SIG-M5 treated with dmso at 0.1 percent for 504 hours (cell line): ENCODE measurements around the gene PROK2.

Experiments
- DNase-seq: peaks from one replicate; lab custom pipeline; 2025; ENCODE audit not compliant: unreplicated experiment; lab: John Stamatoyannopoulos, UW

The PROK2 gene

GRCh38 chr3:71787851-71788405, 3.0 kb upstream of the PROK2 start:
- no peak for DNase-seq

DNA sequence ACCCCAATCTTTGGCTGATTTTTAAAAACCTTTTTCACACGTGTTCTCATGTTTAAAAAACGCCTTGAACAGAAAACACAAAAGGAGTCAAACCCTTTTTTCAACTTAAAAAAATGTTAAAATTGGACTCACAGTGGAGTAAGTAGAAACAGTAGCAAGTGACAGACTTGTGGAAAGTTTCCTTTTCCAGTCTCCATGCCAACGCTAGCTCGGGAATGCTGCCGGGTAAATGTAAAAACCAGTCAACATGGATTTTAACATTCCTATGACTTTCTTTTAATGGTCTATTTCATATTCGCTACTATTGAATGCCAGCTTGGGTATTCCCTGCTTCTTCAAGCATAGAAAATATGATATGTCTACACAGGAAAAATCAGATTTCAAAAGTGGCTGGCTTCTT, 1.6 kb upstream of the PROK2 start:
- DNase-seq, result no peak

DNA sequence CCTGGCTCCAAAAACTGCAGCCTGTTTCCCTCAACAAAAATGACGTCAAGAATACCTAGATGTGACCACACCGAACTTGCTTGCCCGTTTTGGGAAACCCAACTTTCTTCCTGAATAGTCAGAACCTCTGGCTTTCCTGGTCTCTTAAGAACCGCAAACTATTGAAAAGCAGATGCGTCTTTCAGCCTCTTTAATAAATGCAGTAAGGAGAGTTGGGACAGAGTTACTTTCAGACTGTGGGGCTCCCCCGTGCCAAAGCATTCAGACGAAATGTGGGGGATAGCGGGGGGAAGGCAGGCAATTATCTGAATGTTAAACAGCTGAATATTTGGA, 1.2 kb upstream of the PROK2 start:
- no peak for DNase-seq

GRCh38 chr3:71785532-71786216, 726 bp upstream of the PROK2 start:
- DNase-seq, result no peak

DNA sequence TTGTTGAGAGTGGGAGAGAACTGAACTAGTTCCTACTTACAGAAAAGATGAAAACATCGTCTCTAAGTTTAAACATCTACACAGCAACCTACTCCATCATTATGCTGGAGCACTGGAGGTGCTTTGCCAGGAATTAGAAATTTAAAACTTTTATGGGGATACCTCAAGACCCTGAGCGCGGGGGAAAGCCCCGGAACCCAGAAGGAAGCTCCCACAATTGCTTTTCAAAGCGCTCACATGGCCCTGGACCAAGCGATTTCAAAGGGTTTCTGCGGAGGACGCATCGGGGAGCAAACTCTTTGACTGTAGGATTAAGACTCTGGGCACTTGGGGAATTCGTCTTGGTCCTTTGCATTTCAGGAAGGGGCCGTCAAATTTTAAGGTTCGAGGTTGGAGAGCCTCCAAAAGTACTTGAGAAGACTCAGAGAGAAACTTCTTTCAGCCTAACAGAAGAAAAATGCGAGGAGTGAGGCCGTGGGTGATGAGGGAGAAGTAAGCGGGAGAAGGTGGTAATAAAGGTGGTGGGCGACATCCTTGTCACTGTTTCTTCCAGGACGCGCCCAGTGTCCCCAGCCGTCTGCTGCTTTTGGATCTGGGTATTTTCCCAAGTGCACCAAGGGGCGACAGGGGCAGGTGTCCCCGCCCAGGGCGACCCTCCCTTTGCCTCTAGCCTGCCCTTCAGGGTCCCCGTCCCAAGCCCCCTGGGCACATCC, 591 bp downstream of the PROK2 start:
- peak; percentile 39 for DNase-seq

DNA sequence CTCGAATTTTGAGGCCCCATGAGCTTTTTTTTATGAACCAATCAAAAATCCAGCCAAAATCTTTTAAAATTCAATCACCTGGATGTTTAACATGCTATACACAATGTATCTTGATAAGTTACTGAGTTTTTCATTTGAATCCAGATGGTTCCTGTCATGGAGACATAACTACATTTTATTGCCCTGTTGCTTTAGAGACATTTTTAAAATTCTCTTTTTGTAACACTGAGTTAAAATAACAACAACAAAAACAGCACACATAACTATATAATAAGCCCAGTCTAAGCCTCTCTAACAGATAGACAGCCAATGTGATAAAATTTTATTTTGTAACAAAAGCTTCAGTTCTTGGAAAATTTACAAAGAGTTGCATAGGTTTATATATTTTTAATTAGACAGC, 1.8 kb downstream of the PROK2 start:
- DNase-seq, result no peak

GRCh38 chr3:71780430-71780829, 4.5 kb downstream of the PROK2 start:
- peak; percentile 15 for DNase-seq

- peak; percentile 97 for DNase-seq
Observed at GRCh38 chr3:71779674-71780377, 5.1 kb downstream of the PROK2 start.

DNA sequence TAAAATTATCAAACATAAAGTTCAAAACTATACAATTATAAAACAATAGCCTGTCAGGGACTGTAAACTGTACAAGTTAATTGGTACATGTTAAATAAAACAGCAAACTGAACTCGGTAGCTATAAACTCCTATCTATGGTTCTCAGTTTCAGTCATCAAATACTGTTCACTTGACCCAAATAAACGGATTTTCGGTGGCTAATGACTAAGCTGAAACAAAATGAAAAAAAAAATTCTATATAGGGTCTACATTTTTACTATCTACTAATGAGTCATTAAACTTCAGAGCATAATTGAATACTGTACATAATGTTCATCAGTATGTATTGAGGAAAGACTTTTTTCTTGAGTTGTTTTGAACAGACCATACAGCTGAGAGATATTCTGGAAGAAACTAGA, 6.6 kb downstream of the PROK2 start:
- peak; percentile 27 for DNase-seq

DNA sequence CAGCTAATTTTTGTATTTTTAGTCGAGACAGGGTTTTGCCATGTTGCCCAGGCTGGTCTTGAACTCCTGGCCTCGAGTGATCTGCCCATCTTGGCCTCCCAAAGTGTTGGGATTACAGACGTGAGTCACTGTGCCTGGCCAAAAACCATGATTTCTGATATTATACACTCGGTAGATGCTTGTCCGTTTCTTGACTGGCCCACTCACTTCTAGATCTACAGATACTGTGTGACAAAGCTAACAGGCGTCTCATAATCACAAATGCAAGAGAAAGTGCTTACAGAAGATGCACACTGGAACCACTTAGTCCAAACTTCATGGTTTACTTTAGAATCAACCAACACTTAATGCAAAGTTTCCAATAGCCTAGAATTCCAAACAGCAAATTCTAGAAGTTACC, 8.4 kb downstream of the PROK2 start:
- no peak for DNase-seq

DNA sequence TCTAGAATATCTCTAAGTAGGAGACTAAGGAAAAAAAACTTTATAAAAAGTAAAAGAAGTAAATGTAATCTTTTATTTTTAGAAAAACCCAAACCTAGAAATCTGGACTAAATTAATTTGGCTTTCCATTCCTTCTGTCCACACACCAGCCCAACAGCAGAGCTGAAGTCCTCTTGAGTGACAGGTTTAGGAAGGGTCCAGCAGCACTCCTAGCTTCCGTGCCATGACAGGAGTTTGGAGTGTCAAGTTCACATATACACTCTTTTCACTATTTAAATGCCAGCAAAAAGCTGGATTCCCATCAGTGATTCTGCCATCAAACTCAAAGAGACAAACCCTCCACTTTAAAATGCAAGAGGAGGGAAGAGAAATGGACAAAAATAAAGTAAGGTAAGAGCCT, 13.1 kb downstream of the PROK2 start:
- DNase-seq, result no peak

- no peak for DNase-seq
Observed at GRCh38 chr3:71771126-71771525, 13.8 kb downstream of the PROK2 start.

- DNase-seq, result no peak
Observed at GRCh38 chr3:71763426-71763825, 21.5 kb downstream of the PROK2 start.

- DNase-seq, result no peak
Observed at GRCh38 chr3:71760140-71760539, 24.8 kb downstream of the PROK2 start.

DNA sequence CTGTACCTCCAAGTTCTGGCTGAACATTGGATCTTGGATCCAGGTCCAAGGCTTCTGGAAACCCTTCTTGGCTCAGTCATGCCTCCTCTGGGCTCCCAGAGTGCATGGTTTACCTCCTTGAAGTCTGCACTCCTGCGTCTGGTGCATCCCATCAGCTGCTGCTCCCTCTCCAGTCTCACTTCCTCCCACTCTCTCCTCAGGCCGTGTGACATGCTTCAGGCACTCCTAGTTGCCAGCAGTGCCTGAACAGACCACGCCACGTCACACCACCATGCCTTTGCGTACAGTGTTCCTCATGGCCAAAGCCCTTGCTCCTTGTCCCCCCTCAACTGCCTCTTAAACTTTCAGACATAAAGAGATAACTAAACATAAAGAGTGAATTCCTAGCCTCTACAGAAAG, 25.5 kb downstream of the PROK2 start:
- DNase-seq, result peak; percentile 65

GRCh38 chr3:71758091-71758490, 26.9 kb downstream of the PROK2 start:
- no peak for DNase-seq

GRCh38 chr3:71754610-71755253, 30.2 kb downstream of the PROK2 start:
- DNase-seq, result peak; percentile 9

DNA sequence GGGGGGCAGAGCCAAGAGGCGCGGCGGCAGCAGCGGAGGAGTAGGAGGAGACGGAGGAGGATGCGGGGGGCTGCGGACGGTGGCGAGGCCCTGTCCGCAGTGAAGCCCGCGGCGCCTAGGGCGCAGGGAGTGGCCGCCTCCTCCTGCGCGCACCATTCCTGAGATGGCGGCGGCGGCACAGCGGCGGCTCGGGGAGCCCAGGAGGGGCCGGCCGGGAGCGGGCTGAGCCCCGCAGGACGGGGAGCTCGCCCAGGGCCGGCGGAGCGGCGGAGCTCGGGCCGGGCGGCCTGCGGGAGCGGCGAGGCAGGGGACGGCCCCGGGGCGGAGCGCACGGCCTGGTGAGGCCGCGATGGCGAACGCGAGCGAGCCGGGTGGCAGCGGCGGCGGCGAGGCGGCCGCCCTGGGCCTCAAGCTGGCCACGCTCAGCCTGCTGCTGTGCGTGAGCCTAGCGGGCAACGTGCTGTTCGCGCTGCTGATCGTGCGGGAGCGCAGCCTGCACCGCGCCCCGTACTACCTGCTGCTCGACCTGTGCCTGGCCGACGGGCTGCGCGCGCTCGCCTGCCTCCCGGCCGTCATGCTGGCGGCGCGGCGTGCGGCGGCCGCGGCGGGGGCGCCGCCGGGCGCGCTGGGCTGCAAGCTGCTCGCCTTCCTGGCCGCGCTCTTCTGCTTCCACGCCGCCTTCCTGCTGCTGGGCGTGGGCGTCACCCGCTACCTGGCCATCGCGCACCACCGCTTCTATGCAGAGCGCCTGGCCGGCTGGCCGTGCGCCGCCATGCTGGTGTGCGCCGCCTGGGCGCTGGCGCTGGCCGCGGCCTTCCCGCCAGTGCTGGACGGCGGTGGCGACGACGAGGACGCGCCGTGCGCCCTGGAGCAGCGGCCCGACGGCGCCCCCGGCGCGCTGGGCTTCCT, 31.0 kb downstream of the PROK2 start, which contains the start of gene GPR27:
Gene GPR27, plus strand, starts transcription at position 155 of the 909 bp plus-strand sequence. Its CDS starts 195 bp downstream, at position 350.
- peak; percentile 12 for DNase-seq

DNA sequence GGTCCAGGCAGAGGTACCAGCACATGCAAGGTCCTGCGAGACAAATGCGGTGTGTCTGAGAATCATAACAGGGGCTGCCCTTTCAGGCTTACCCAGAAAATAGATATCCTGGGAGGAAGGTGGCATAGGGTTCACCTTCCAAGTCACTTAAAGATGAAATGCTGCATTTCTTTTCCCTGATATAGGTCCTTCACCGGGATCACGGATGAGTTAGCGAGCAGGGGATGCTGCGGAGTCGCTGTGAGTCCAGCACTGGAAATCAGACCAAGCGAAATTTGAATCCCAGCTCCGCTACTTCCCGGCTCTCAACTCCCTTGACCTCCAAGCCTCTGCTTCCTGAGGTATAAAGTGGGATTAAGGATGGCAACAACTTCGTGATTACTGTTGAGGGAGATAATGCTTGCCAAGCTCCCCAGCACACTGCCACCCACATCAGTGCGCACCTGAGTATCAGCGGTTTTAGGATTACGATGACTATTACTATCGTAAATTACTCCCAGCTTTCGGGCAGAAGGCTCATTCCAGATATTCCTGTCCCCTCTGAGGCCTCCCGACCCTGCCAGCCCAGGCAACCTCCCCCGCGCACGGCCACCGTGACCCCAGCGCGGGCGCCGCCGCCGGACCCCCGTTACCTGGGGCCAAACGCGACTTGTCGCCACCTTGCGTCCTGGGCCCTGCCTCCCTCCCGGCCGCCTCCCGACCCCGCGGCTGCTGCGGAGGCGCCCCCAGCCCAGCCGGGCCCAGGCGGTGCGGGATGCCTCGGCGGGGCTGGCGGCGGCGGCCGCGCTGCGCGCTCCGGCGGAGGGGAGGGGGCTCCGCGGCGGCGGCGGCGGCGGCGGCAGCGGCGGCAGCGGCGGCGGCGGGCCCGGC, 31.9 kb downstream of the PROK2 start:
- DNase-seq, result no peak
